ENCODE data around the gene MYOM3.

MYOM3 gene

GRCh38 chr1:24122776-24123175, 10.8 kb upstream of the MYOM3 start:
- in situ Hi-C loops (cut with MboI; ENCODE audit: low pct_unique_long_range_greater_than_20kb, low sequenced_read_pairs, unreplicated experiment), result no loop called here
- TF ChIP-seq CTCF (IDR thresholded peaks at IDR 0.05; ENCODE audit: extremely low read depth, insufficient read depth, missing control alignments), result no peak
- DNase-seq (ENCODE audit: low spot score), result no peak

- TF ChIP-seq CTCF (IDR thresholded peaks at IDR 0.05; ENCODE audit: extremely low read depth, insufficient read depth, missing control alignments), result no peak
- DNase-seq (ENCODE audit: low spot score), result no peak
- in situ Hi-C loops (cut with MboI; ENCODE audit: low pct_unique_long_range_greater_than_20kb, low sequenced_read_pairs, unreplicated experiment), result no loop called here
These were observed 9.5 kb upstream of the MYOM3 start for GRCh38 chr1:24121406-24121805.

- in situ Hi-C loops (cut with MboI; ENCODE audit: low pct_unique_long_range_greater_than_20kb, low sequenced_read_pairs, unreplicated experiment), result no loop called here
- no peak for TF ChIP-seq CTCF (IDR thresholded peaks at IDR 0.05; ENCODE audit: extremely low read depth, insufficient read depth, missing control alignments)
- DNase-seq (ENCODE audit: low spot score), result no peak
These were observed 9.0 kb upstream of the MYOM3 start for GRCh38 chr1:24120965-24121364.

DNA sequence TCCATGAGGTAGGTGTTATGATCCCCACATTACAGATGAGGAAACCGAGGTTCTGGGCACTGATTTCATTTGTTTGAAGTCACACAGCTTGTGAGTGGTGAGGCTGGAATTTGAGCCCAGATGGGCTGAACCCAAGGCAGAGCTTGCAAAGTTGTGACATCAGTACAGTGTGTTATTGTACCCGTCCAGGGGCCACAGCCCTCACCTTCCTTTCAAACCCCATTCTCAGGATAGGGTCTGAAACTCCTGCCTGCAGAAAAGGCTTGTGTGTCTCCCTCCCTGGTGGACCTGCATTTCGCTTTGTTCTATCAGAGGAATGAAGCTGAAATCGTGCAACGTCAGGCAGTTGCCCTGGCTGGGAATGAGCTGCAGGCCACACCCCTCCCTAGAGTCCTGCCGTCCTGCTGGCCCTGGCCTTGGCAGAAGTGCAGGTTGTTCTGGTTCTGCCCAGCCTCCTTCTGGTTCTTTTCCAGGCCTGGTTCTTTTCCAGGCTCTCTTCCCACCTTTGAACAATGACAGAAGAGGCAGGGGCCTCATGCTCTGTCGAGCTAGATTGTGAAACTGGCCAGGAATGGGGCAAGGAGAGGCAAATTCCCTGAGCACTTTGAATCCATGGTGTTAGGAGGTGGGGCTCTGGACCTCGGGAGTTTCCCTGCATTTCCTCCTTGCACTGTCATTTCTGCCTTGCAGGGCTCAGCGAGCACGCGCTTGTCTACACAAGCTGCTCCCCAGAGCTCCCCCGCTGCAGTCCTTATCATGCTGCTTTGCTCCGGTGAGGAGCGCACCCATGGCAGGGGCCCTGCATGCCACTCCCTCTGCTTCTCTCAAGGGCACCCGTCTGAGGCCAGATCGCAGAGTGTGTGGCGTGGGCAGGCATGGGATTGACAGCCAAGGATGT, 8.2 kb upstream of the MYOM3 start:
- no peak for TF ChIP-seq CTCF (IDR thresholded peaks at IDR 0.05; ENCODE audit: extremely low read depth, insufficient read depth, missing control alignments)
- DNase-seq (ENCODE audit: low spot score), result no peak
- in situ Hi-C loops (cut with MboI; ENCODE audit: low pct_unique_long_range_greater_than_20kb, low sequenced_read_pairs, unreplicated experiment), result no loop called here

- no peak for TF ChIP-seq CTCF (IDR thresholded peaks at IDR 0.05; ENCODE audit: extremely low read depth, insufficient read depth, missing control alignments)
- in situ Hi-C loops (cut with MboI; ENCODE audit: low pct_unique_long_range_greater_than_20kb, low sequenced_read_pairs, unreplicated experiment), result no loop called here
- DNase-seq (ENCODE audit: low spot score), result no peak
These were observed 7.5 kb upstream of the MYOM3 start for GRCh38 chr1:24119489-24119858.

DNA sequence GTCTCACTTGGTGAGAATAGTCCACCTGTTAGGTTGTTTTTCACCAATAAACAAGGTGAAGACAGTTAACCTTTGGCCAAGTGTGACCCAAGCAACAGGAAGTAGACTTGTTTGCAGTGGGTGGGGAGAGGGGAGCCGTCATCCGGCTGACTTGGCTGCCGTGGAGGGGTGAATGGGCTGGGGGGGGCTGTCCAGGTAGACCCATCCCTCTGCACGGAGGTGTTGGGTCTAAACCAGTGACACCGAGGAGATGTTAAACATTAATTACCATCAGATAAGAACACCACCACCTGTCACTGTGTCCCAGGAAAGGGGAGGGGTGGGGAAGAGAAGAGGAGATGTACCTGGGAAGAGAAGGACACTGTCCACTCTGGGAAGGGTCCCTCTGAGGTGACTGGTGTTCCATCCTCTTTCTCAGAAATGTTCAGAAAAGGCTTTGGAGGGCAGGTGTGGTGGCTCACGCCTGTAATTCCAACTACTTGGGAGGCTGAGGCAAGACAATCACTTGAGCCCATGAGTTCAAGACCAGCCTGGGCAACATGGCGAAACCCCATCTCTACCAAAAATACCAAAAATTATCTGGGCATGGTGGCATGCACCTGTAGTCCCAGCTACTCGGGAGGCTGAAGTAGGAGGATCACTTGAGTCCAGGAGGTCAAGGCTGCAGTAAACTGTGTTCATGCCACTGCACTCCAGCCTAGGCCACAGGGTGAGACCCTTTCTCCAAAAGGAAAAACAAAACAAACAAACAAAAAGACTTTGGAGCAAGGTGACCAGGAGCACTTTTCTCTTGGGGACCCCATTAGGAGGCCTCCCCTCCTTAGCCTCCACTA, 6.7 kb upstream of the MYOM3 start:
- in situ Hi-C loops (cut with MboI; ENCODE audit: low pct_unique_long_range_greater_than_20kb, low sequenced_read_pairs, unreplicated experiment), result no loop called here
- no peak for TF ChIP-seq CTCF (IDR thresholded peaks at IDR 0.05; ENCODE audit: extremely low read depth, insufficient read depth, missing control alignments)
- DNase-seq (ENCODE audit: low spot score), result no peak

Measured in GM13977 (cell line).